Endothelial cell of umbilical vein (primary cell): ENCODE measurements around the gene LCLAT1. TPM values are rescaled to one million over a fixed set of nuclear protein-coding genes. Genes with fewer than 3 reads are reported as not detected.

Source experiments
- BruUV-seq: library from RNA; stranded (reverse); fragments of 400-500 nt; replicated peaks from 2 replicates; lab custom pipeline; 2021; lab: Mats Ljungman, UMichigan
- CTCF ChIA-PET: fragments of 300-600, 350-600 bp; sonication (Branson Sonifier 250); formaldehyde crosslinking; loops from one replicate; lab custom pipeline; 2021; ENCODE audit warnings: antibody characterized with exemption, inconsistent platforms; lab: Charles Lee
- POLR2A ChIA-PET: fragments of 300-600, 350-600 bp; sonication (Branson Sonifier 250); formaldehyde crosslinking; loops from one replicate; lab custom pipeline; 2021; ENCODE audit warnings: antibody characterized with exemption, inconsistent platforms; lab: Charles Lee
- DNase-seq: peaks from one replicate; pipeline ENCODE4 v3.0.0-alpha.2; 2011; ENCODE audit warnings: low read depth, low spot score
- FAIRE-seq: peaks from 2 replicates; lab custom pipeline; 2011; peaks lifted over from hg19 to GRCh38; lab: Jason Lieb, UNC
- H2AFZ ChIP-seq: 2 replicates; pipeline ENCODE4 v1.6.0; 2012; ENCODE audit warnings: low read depth, low read length, control low read depth, inconsistent platforms
- H3K27ac ChIP-seq: 2 replicates; pipeline ENCODE4 v1.5.1; 2011; ENCODE audit warnings: low read depth, mild to moderate bottlenecking, control low read depth, low read length, moderate library complexity; ENCODE audit not compliant: insufficient read depth
- H3K27me3 ChIP-seq, 2 experiments: 2 replicates each; pipeline versions ENCODE4 v1.6.0 to v1.6.1; 2011; ENCODE audit warnings: low read length in 2 of 2, mixed read lengths in 1 of 2; ENCODE audit not compliant: control insufficient read depth in 2 of 2, insufficient read depth in 2 of 2
- H3K36me3 ChIP-seq, 2 experiments: 2 replicates in 1 of 2; 3 replicates in 1 of 2; pipeline ENCODE4 v1.5.1; 2011; ENCODE audit warnings: low read length in 2 of 2, mild to moderate bottlenecking in 1 of 2, moderate library complexity in 1 of 2; ENCODE audit not compliant: control insufficient read depth in 2 of 2, insufficient read depth in 2 of 2; ENCODE audit errors: extremely low read depth in 1 of 2
- H3K4me1 ChIP-seq: 3 replicates; pipeline ENCODE4 v1.5.1; 2011; ENCODE audit warnings: mild to moderate bottlenecking, low read length; ENCODE audit not compliant: control insufficient read depth, insufficient read depth; ENCODE audit errors: extremely low read depth
- H3K4me2 ChIP-seq: 2 replicates; pipeline ENCODE4 v1.6.1; 2011; ENCODE audit warnings: low read length, control low read depth, mixed read lengths; ENCODE audit not compliant: insufficient read depth
- H3K4me3 ChIP-seq, 3 experiments: fragments of 200-600 bp in 1 of 3; sonication (generic), shearing (Covaris generic) in 1 of 3; replicated peaks in 1 of 3; 2 replicates each; pipeline ENCODE4 v1.5.1; 2011 to 2016; ENCODE audit warnings: control low read depth in 3 of 3, low read length in 3 of 3, mild to moderate bottlenecking in 2 of 3, inconsistent platforms in 1 of 3, low read depth in 1 of 3, moderate library complexity in 1 of 3; ENCODE audit not compliant: insufficient read depth in 1 of 3
- H3K79me2 ChIP-seq: 2 replicates; pipeline ENCODE4 v1.6.0; 2012; ENCODE audit warnings: low read length, inconsistent platforms; ENCODE audit not compliant: control insufficient read depth, insufficient read depth
- H3K9ac ChIP-seq: replicated peaks from 2 replicates; pipeline ENCODE3; 2011; ENCODE audit warnings: low read length, control low read depth; ENCODE audit not compliant: insufficient read depth; ENCODE audit errors: extremely low read depth
- H3K9me1 ChIP-seq: replicated peaks from 3 replicates; pipeline ENCODE4 v1.6.0; 2011; ENCODE audit warnings: mild to moderate bottlenecking, low read length; ENCODE audit not compliant: control insufficient read depth, insufficient read depth; ENCODE audit errors: extremely low read depth
- H3K9me3 ChIP-seq: replicated peaks from 2 replicates; pipeline ENCODE4 v1.5.1; 2012; ENCODE audit warnings: low read length, inconsistent platforms; ENCODE audit not compliant: control insufficient read depth, insufficient read depth
- H4K20me1 ChIP-seq: replicated peaks from 2 replicates; pipeline ENCODE3; 2011; ENCODE audit warnings: mild to moderate bottlenecking, low read length; ENCODE audit not compliant: control insufficient read depth, insufficient read depth; ENCODE audit errors: extremely low read depth
- CTCF ChIP-seq, 2 donors: IDR thresholded peaks; 1 replicate in 1 of 2; 2 replicates in 1 of 2; pipeline ENCODE4 v1.5.1; 2011; ENCODE audit warnings: low read length in 2 of 2, mild to moderate bottlenecking in 2 of 2, moderate library complexity in 2 of 2, control low read depth in 1 of 2, inconsistent platforms in 1 of 2, low read depth in 1 of 2; ENCODE audit not compliant: insufficient read depth in 1 of 2; ENCODE audit errors: extremely low read depth in 1 of 2
- EZH2 ChIP-seq: IDR thresholded peaks from 2 replicates; pipeline ENCODE4 v1.6.1; 2012; ENCODE audit warnings: borderline replicate concordance, low read depth, mild to moderate bottlenecking, moderate library complexity, low read length, inconsistent platforms; ENCODE audit not compliant: severe bottlenecking
- FOS ChIP-seq: IDR thresholded peaks from 2 replicates; pipeline ENCODE4 v1.6.1; 2011; ENCODE audit warnings: mild to moderate bottlenecking, low read length, moderate library complexity, borderline replicate concordance; ENCODE audit not compliant: insufficient read depth
- GATA2 ChIP-seq: IDR thresholded peaks from 2 replicates; pipeline ENCODE4 v1.7.0; 2011; ENCODE audit warnings: low read depth, mild to moderate bottlenecking, moderate library complexity, mixed read lengths, low read length; ENCODE audit not compliant: insufficient read length, insufficient read depth
- JUN ChIP-seq: IDR thresholded peaks from 2 replicates; pipeline ENCODE4 v1.6.1; 2011; ENCODE audit warnings: borderline replicate concordance, low read depth; ENCODE audit not compliant: insufficient read length, insufficient read depth
- MAX ChIP-seq: IDR thresholded peaks from 2 replicates; pipeline ENCODE4 v1.6.1; 2011; ENCODE audit not compliant: insufficient read depth, insufficient read length
- MYC ChIP-seq: IDR thresholded peaks from one replicate; pipeline ENCODE4 v1.6.1; 2011; ENCODE audit warnings: mild to moderate bottlenecking, low read depth, low read length
- POLR2A ChIP-seq: IDR thresholded peaks from 2 replicates; pipeline ENCODE4 v1.6.1; 2012; ENCODE audit warnings: low read depth, mild to moderate bottlenecking, control low read depth, low read length
- POLR2AphosphoS5 ChIP-seq: IDR thresholded peaks from 2 replicates; pipeline ENCODE4 v1.6.1; 2012; ENCODE audit warnings: low read depth, mild to moderate bottlenecking, control low read depth, low read length, moderate library complexity; ENCODE audit not compliant: insufficient read depth
- dilution Hi-C: fragments of 300-500 bp; cut with MboI; formaldehyde crosslinking; loops from one replicate; pipeline ENCODE4 v1.15.0; 2019; ENCODE audit warnings: low sequenced_read_pairs; ENCODE audit not compliant: extremely low pct_ligation_motif_present
- intact Hi-C: fragments of 100-400 bp; cut with micrococcal nuclease; formaldehyde crosslinking; loops from one replicate; pipeline ENCODE4 v1.10.0; 2022
- polyA plus RNA-seq, 4 experiments: library from polyadenylated mRNA; depleted of rRNA in 3 of 4; stranded (reverse) in 3 of 4; unstranded in 1 of 4; fragments of >200 nt; gene quantifications; 2 replicates each; pipeline versions ENCODE4 v1.2.1 to v1.2.3, GENCODE V29; 2011 to 2012; ENCODE audit warnings: missing spikeins in 1 of 4
- total RNA-seq: library from RNA; stranded (reverse); gene quantifications from 2 replicates; pipeline ENCODE4 v1.2.3, GENCODE V29; 2021

LCLAT1 gene
- total and polyA plus RNA-seq, 2 donors (not counting 3 experiments of a cell fraction or from before 2014, with no cell fraction given): 6.1 to 20.8 TPM

GRCh38 chr2:30417253-30417652 lies 29.8 kb upstream of the LCLAT1 start:
- Histone ChIP-seq H3K9me1 (no peaks in the 10 kb centered on the region), H3K4me2 (no peak overlapping the region), H3K79me2 (no peaks in the 10 kb centered on the region), H3K36me3 (no peaks in the 10 kb centered on the region), H3K9ac (no peak overlapping the region), H3K9me3 (no peaks in the 10 kb centered on the region), H3K27me3 (no peaks in the 10 kb centered on the region), H3K27ac (no peak overlapping the region), H2AFZ (no peak overlapping the region), H4K20me1 (no peaks in the 10 kb centered on the region), H3K4me1 (no peaks in the 10 kb centered on the region), H3K4me3 (no peak overlapping the region)
- ChIA-PET CTCF (interaction anchor here (0.8 to 2.1 kb wide), 2 partner anchors 9 to 13 kb away, joined by 3 to 9 read pairs; no protein-coding TSS in a partner anchor), POLR2A (no interaction called here)
- no peak for TF ChIP-seq FOS
- FAIRE-seq: no peak
- intact Hi-C loops: no loop called here
- dilution Hi-C loops: no loop called here
- BruUV-seq: no TSS peak
- no peak for DNase-seq

- Histone ChIP-seq H2AFZ (no peak overlapping the region), H3K9ac (no peak overlapping the region), H3K4me1 (no peaks in the 10 kb centered on the region), H3K27me3 (no peaks in the 10 kb centered on the region), H3K27ac (no peak overlapping the region), H3K9me1 (no peaks in the 10 kb centered on the region), H4K20me1 (no peaks in the 10 kb centered on the region), H3K36me3 (no peaks in the 10 kb centered on the region), H3K4me3 (no peak overlapping the region), H3K4me2 (no peak overlapping the region), H3K9me3 (no peaks in the 10 kb centered on the region), H3K79me2 (no peaks in the 10 kb centered on the region)
- ChIA-PET CTCF (interaction anchor here (1.0 kb wide), 1 partner anchor 29 kb away, joined by 3 read pairs; no protein-coding TSS in a partner anchor), POLR2A (no interaction called here)
- intact Hi-C loops: no loop called here
- no peak for TF ChIP-seq MAX
- TF ChIP-seq MYC: no peak
- TF ChIP-seq POLR2A: no peak
- no peak for TF ChIP-seq FOS
- no peak for TF ChIP-seq CTCF (IDR thresholded peaks at IDR 0.05; ENCODE audit: extremely low read depth in 1 of 2, insufficient read depth in 1 of 2, low read depth in 1 of 2, low read length in 2 of 2)
- no peak for TF ChIP-seq JUN
- TF ChIP-seq POLR2AphosphoS5: no peak
- TF ChIP-seq GATA2: no peak
- TF ChIP-seq EZH2: no peak
- no peak for DNase-seq
- dilution Hi-C loops: no loop called here
- FAIRE-seq: no peak
- no TSS peak for BruUV-seq
Measured at GRCh38 chr2:30421026-30421603, 25.9 kb upstream of the LCLAT1 start.
